Keratinocyte (primary cell): Measurements from ENCODE around the gene GNB3.

Experiments used
- CTCF ChIP-seq, 3 experiments: IDR thresholded peaks in 1 of 3; conservative IDR thresholded peaks in 1 of 3; optimal IDR thresholded peaks in 1 of 3; 2 replicates in 2 of 3; 3 replicates in 1 of 3; pipeline versions ENCODE3 to v1.5.1; 2011; ENCODE audit warnings: low read length in 3 of 3, mild to moderate bottlenecking in 3 of 3, moderate library complexity in 2 of 3, control low read depth in 1 of 3, inconsistent platforms in 1 of 3; ENCODE audit not compliant: insufficient read depth in 2 of 3; ENCODE audit errors: extremely low read depth in 1 of 3
- EZH2 ChIP-seq: IDR thresholded peaks from one replicate; pipeline ENCODE4 v1.6.1; 2012; ENCODE audit warnings: inconsistent platforms, mild to moderate bottlenecking, low read length, moderate library complexity

- TF ChIP-seq EZH2 (no peak), CTCF (optimal IDR thresholded peaks at IDR 0.05 in 1 of 3, IDR thresholded peaks at IDR 0.05 in 1 of 3, conservative IDR thresholded peaks at IDR 0.05 in 1 of 3; ENCODE audit: extremely low read depth in 1 of 3, insufficient read depth in 2 of 3, low read length in 3 of 3) (no peak)
Measured at GRCh38 chr12:6817662-6818157, 23.0 kb upstream of the GNB3 start.
